AG09309 (cell line): ENCODE data around the gene PLEKHA1.

ENCODE experiments used
- DNase-seq: peaks from one replicate; pipeline ENCODE4 v3.0.0-alpha.2; 2010; ENCODE audit warnings: low read depth
- H3K4me3 ChIP-seq: 2 replicates; pipeline ENCODE4 v1.5.1; 2011; ENCODE audit warnings: mild to moderate bottlenecking, low read depth, low read length, moderate library complexity; ENCODE audit not compliant: control insufficient read depth
- CTCF ChIP-seq: IDR thresholded peaks from 2 replicates; pipeline ENCODE4 v1.5.1; 2011; ENCODE audit warnings: mild to moderate bottlenecking, low read depth, low read length, inconsistent platforms; ENCODE audit not compliant: insufficient read depth, control insufficient read depth; ENCODE audit errors: missing control alignments

The PLEKHA1 gene

GRCh38 chr10:122393288-122393687, 18.8 kb downstream of the PLEKHA1 start:
- TF ChIP-seq CTCF: no peak
- no peak for DNase-seq
- H3K4me3 ChIP-seq: no peak overlapping the region

GRCh38 chr10:122402548-122403131, 28.1 kb downstream of the PLEKHA1 start:
- no peak for DNase-seq
- no peak overlapping the region for H3K4me3 ChIP-seq
- no peak for TF ChIP-seq CTCF

GRCh38 chr10:122404576-122404975, 30.1 kb downstream of the PLEKHA1 start:
- no peak for TF ChIP-seq CTCF
- no peak overlapping the region for H3K4me3 ChIP-seq
- DNase-seq: no peak

GRCh38 chr10:122407375-122408125, 33.0 kb downstream of the PLEKHA1 start:
- no peak for DNase-seq
- no peak overlapping the region for H3K4me3 ChIP-seq
- no peak for TF ChIP-seq CTCF

GRCh38 chr10:122413327-122413726, 38.8 kb downstream of the PLEKHA1 start:
- no peak for TF ChIP-seq CTCF
- no peak overlapping the region for H3K4me3 ChIP-seq
- no peak for DNase-seq

DNA sequence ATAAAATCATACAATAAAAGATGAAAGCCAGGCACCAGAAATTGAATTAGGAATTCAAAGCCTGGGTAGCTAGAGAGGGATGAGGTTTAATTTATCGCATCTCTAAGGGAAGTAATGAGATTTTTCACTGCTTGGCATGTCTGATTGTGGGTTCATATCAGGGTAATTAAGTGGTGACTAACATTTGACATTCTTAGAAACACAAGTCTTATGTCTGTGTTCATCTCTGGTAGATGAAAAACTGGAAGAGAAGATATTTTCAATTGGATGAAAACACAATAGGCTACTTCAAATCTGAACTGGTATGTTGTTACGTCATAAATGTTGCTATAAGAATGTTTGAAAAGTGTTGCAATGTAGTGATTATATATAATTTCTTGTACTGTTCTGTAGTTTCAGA, 43.2 kb downstream of the PLEKHA1 start:
- peak; percentile 11 for DNase-seq
- no peak overlapping the region for H3K4me3 ChIP-seq
- TF ChIP-seq CTCF: no peak
